Sigmoid colon (tissue), 7 donors: ENCODE results near the gene ADD1. TPM values are rescaled to one million over a fixed set of nuclear protein-coding genes. Genes with fewer than 3 reads are reported as not detected.

Experiments
- DNase-seq: peaks from one replicate; pipeline ENCODE4 v3.0.0-alpha.2; 2019
- H3K27ac ChIP-seq, 4 donors: fragments of 200-600 bp; sonication (generic); one replicate each; pipeline ENCODE4 v1.5.1; 2016 to 2019; ENCODE audit warnings: mild to moderate bottlenecking in 1 of 4
- H3K27me3 ChIP-seq, 3 donors: fragments of 200-600 bp; sonication (generic); one replicate each; pipeline ENCODE4 v1.5.1; 2019; ENCODE audit warnings: mild to moderate bottlenecking in 1 of 3
- H3K36me3 ChIP-seq, 4 donors: fragments of 200-600 bp; sonication (generic); one replicate each; pipeline ENCODE4 v1.5.1; 2016 to 2019
- H3K4me1 ChIP-seq, 4 donors: fragments of 200-600 bp; sonication (generic); one replicate each; pipeline ENCODE4 v1.5.1; 2017 to 2019
- H3K4me3 ChIP-seq, 4 donors: fragments of 200-600 bp; sonication (generic); one replicate each; pipeline ENCODE4 v1.5.1; 2017 to 2019; ENCODE audit warnings: mild to moderate bottlenecking in 2 of 4, moderate library complexity in 1 of 4
- H3K9me3 ChIP-seq, 4 donors: fragments of 200-600 bp in 3 of 4; sonication (generic) in 3 of 4; one replicate each; pipeline versions ENCODE4 v1.5.1 to v1.6.1; 2013 to 2019
- EP300 ChIP-seq, 4 donors: sonication (generic); formaldehyde crosslinking; IDR thresholded peaks; one replicate each; pipeline ENCODE4 v1.6.1; 2017; ENCODE audit warnings: antibody characterized with exemption in 4 of 4
- POLR2A ChIP-seq, 2 donors: fragments of 450-650 bp; IDR thresholded peaks; one replicate each; pipeline ENCODE4 v1.6.1; 2016; ENCODE audit warnings: antibody characterized with exemption in 2 of 2, mild to moderate bottlenecking in 2 of 2, moderate library complexity in 2 of 2
- POLR2AphosphoS5 ChIP-seq, 4 donors: sonication (generic); formaldehyde crosslinking; IDR thresholded peaks; one replicate each; pipeline ENCODE4 v1.6.1; 2017; ENCODE audit warnings: antibody characterized with exemption in 4 of 4
- WGBS, 2 donors: extraction: QIAGEN DNeasy Blood & Tissue Kit; methylation state at CpG; one replicate each; pipeline ENCODE4 v1.1.7; 2013; 5-methylcytosine and 5-hydroxymethylcytosine counted together
- intact Hi-C: fragments of 100-400 bp; cut with DNase I; formaldehyde crosslinking; loops from one replicate; pipeline ENCODE4 v1.15.1; 2023
- polyA plus RNA-seq, 3 donors: library from polyadenylated mRNA; stranded (reverse); fragments of 200-250 nt; gene quantifications; one replicate each; pipeline ENCODE4 v1.2.3, GENCODE V29; 2013
- total RNA-seq, 4 donors: library from RNA; depleted of rRNA; stranded (reverse); fragments of >200 nt; gene quantifications; one replicate each; pipeline ENCODE4 v1.1.0, GENCODE V29; 2016
- TF ChIP-seq, protein P1 (sequence below), 4 experiments: fragments of 450-650 bp in 3 of 4; fragments of 200-600 bp in 1 of 4; IDR thresholded peaks; one replicate each; pipeline ENCODE4 v1.5.1; 2016 to 2019; ENCODE audit warnings: antibody characterized with exemption in 4 of 4, mild to moderate bottlenecking in 3 of 4, moderate library complexity in 2 of 4
- donor health status: healthy with polysubstance abuse.
- donor health status: Bipolar disorder and iron deficiency.
- donor health status: healthy.

ADD1 gene
- total and polyA plus RNA-seq, 7 donors, result 113 to 378 (median 166) TPM

DNA sequence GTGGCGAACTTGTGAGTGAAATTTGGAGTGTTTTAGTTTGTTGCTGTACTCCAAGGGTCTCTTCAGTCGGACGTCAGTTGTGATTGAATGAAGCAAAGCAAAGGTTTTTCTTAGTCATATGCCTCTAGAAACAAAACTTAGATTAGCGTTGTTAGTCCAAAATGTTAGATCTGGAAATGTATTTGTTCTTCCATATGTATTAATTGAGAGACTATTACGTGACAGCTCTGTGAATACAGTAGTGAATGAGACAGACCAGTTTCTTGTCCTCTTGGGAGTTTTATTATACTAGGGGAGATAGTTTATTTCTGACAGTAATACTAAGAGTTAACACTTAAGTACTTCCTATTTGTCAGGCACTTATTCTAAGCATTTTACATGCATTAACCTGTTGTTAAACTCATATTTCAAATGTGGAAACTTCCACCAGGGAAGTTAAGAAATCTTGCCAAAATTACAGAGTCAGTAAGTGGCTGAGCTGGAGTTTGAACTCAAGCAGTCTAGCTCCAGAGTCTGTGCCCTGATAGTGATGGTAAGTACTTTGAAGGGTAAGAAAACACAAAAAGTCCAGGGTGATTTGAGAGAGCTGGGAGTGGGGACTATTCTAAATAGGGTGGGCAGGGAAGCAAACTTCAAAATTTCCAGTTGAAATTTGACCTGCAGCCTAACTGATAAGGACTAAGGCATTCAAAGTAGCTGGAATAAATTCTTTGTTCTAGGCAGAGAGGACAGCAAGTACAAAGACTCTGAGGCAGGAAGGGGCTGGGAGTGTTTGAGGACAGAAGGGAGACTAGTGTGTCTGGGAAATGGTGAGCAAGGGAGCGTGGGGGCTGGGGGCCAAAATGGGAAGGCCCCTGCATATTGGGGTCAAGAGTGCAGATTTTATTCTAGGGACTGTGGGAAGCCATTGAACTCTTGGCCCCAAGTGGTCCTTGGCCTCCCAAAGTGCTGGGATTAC is 17.0 kb downstream of the ADD1 start:
- Histone ChIP-seq H3K9me3 (no peaks in the 10 kb centered on the region), H3K36me3 (no peaks in the 10 kb centered on the region), H3K4me3 (no peak overlapping the region), H3K4me1 (peaks cover 0 to 90% (median 82%) of the 10 kb centered on the region in 4 donors), H3K27me3 (no peaks in the 10 kb centered on the region), H3K27ac (peak overlapping the region; percentile 15 to 62 (median 56))
- intact Hi-C loops, result no loop called here
- 70 to 77% methylated on average over 6 of the region's 6 CpGs for WGBS, 2 donors
- DNase-seq, result no peak
- TF ChIP-seq EP300 (IDR thresholded peaks at IDR 0.05) (no peak), POLR2A (IDR thresholded peaks at IDR 0.05) (no peak), POLR2AphosphoS5 (IDR thresholded peaks at IDR 0.05) (peak in 1 of 4 donors; percentile 15)
- TF ChIP-seq, protein P1, sequence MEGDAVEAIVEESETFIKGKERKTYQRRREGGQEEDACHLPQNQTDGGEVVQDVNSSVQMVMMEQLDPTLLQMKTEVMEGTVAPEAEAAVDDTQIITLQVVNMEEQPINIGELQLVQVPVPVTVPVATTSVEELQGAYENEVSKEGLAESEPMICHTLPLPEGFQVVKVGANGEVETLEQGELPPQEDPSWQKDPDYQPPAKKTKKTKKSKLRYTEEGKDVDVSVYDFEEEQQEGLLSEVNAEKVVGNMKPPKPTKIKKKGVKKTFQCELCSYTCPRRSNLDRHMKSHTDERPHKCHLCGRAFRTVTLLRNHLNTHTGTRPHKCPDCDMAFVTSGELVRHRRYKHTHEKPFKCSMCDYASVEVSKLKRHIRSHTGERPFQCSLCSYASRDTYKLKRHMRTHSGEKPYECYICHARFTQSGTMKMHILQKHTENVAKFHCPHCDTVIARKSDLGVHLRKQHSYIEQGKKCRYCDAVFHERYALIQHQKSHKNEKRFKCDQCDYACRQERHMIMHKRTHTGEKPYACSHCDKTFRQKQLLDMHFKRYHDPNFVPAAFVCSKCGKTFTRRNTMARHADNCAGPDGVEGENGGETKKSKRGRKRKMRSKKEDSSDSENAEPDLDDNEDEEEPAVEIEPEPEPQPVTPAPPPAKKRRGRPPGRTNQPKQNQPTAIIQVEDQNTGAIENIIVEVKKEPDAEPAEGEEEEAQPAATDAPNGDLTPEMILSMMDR (IDR thresholded peaks at IDR 0.05), result no peak

DNA sequence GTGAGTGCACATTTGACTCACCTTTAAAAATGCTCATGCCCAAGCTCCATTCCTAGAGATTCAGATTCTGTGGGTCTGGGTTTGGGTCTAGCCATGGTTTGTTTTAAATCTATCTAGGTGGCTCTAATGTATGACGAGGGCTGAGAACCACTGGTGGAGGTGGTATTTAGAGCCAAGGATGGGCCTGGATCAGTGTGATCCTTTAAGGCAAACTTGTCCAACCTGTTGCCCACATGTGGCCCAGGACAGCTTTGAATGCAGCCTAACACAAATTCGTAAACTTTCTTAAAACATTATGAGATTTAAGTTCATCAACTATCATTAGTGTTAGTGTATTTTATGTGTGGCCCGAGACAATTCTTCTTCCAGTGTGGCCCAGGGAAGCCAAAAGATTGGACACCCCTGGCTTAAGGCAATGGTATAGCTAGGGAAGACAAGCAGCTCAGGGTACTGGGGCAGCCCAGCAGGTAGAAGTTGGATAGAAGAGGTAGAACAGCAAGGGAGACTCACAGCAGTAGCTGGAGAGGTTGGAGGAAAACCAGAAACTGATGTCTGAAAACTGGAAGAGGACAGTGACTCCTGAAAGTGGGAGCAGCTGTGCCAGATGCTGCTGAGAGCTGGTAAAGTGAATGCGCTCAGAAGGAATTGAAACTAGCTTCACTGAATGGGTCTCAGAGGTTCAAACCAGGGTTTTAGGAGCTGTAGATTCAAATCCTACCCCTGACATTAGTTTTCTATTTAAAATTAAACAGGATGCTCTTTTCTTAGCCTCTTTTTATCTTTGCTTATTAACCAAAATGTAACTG is 18.2 kb downstream of the ADD1 start:
- no peaks in the 10 kb centered on the region for H3K36me3 ChIP-seq
- TF ChIP-seq POLR2A (IDR thresholded peaks at IDR 0.05), result no peak
- intact Hi-C loops, result no loop called here

DNA sequence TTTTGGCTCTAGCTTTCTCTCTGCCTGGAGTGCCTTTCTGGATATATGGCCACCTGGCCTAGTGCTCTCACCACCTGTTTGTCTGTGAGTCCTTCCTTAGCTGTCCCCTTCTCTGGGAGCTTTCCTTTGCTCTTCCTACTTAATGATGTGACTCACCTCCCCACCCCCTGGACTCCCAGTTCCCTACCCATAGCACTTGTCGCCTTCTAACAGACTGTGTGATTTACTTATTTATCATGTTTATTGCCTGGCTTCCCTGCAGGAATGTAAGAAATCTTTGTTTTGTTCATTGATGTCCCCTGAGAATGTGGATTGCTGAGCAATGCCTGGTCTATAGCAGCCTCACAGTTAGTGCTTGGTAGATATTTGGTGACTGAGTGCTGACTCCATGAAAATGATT is 18.9 kb downstream of the ADD1 start:
- 13 to 44% methylated on average over 1 of the region's 1 CpG for WGBS, 2 donors
- intact Hi-C loops, result no loop called here
- no peak for DNase-seq
- no peak for TF ChIP-seq EP300 (IDR thresholded peaks at IDR 0.05)
- no peak for TF ChIP-seq POLR2AphosphoS5 (IDR thresholded peaks at IDR 0.05)
- H3K36me3 ChIP-seq, result no peaks in the 10 kb centered on the region
- no peak overlapping the region for H3K4me3 ChIP-seq
- peaks cover 0 to 100% (median 94%) of the 10 kb centered on the region in 4 donors for H3K4me1 ChIP-seq
- H3K9me3 ChIP-seq, result no peaks in the 10 kb centered on the region
- H3K27me3 ChIP-seq, result no peaks in the 10 kb centered on the region
- peak overlapping the region; percentile 27 to 62 (median 56) for H3K27ac ChIP-seq

More for the DNA sequence above, 18.2 kb downstream of the ADD1 start:
- Histone ChIP-seq H3K27me3 (no peaks in the 10 kb centered on the region), H3K4me3 (no peak overlapping the region), H3K4me1 (peaks cover 0 to 97% (median 90%) of the 10 kb centered on the region in 4 donors), H3K27ac (peak overlapping the region; percentile 27 to 62 (median 56)), H3K9me3 (no peaks in the 10 kb centered on the region)
- DNase-seq, result no peak
- 74 to 77% methylated on average over 4 of the region's 4 CpGs for WGBS, 2 donors

DNA sequence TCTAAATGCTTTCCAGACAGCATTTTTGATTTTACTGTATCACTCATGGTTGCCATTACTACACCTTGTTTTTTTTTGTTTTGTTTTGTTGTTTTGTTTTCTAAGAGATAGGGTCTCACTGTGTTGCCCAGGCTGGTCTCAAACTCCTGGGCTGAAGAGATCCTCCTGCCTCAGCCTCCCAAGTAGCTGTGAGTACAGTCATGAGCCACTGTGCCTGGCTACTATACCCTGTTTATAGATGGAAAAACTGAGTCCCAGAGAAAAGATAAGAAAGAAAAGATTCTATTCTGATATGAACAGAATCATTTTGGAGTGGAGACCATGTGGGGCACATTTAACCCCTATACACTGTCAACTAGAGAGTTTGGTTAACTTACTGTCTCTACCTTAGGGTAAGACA is 20.0 kb downstream of the ADD1 start:
- intact Hi-C loops, result no loop called here
- TF ChIP-seq EP300 (IDR thresholded peaks at IDR 0.05) (no peak), POLR2AphosphoS5 (IDR thresholded peaks at IDR 0.05) (no peak), POLR2A (IDR thresholded peaks at IDR 0.05) (no peak)
- TF ChIP-seq, protein P1 (IDR thresholded peaks at IDR 0.05), result no peak
- Histone ChIP-seq H3K9me3 (no peaks in the 10 kb centered on the region), H3K27ac (no peak overlapping the region), H3K4me1 (peaks cover 0 to 100% (median 95%) of the 10 kb centered on the region in 4 donors), H3K36me3 (no peaks in the 10 kb centered on the region), H3K27me3 (no peaks in the 10 kb centered on the region), H3K4me3 (no peak overlapping the region)
- no peak for DNase-seq

DNA sequence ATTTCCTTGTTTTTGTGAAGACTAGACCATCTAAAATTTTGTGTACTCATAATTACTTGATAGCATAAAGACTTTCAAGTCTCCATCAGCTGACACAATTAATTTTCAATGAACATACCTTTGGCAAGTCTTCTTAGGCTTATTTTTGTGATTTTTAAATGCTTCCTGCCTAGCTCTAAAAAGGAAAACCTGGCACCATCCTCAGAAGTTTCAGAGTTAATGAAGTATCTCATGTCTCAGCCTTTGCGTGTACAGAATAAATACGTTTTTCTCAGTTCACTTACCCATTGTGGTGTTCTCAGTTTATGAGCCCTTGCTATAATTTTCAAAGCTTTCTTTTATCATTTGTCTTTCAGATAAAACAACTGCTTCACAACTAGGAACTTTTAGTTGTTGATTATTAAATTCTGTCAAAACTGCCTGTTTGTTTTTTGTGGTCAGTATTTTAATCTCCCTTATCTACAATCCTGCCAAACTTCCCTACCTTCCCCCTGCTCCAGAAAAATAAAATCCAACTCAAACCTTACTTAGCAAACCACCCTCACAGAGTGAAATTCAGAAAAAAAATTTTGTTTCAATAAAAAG is 21.6 kb downstream of the ADD1 start:
- H3K9me3 ChIP-seq, result no peaks in the 10 kb centered on the region
- WGBS, 2 donors, result 19 to 35% methylated on average over 2 of the region's 2 CpGs
- no peaks in the 10 kb centered on the region for H3K27me3 ChIP-seq
- H3K4me1 ChIP-seq, result peaks cover 0 to 100% (median 95%) of the 10 kb centered on the region in 4 donors
- no peaks in the 10 kb centered on the region for H3K36me3 ChIP-seq
- TF ChIP-seq POLR2A (IDR thresholded peaks at IDR 0.05) (no peak), POLR2AphosphoS5 (IDR thresholded peaks at IDR 0.05) (no peak)
- TF ChIP-seq, protein P1 (IDR thresholded peaks at IDR 0.05), result no peak
- H3K4me3 ChIP-seq, result no peak overlapping the region
- intact Hi-C loops, result no loop called here
- no peak for DNase-seq
- H3K27ac ChIP-seq, result no peak overlapping the region
